HG02885 (cell line): ENCODE measurements around the gene TGFB1I1.
"Not testable (repeated sequence)": the region's sequence is repeated elsewhere in the genome, so short reads cannot be mapped to it uniquely, and the experiment has no call there.

ENCODE experiments used
- ATAC-seq: cut with Tn5 transposase; IDR thresholded peaks from one replicate; pipeline ENCODE4 v1.9.1; 2021; ENCODE audit warnings: mild to moderate bottlenecking; ENCODE audit not compliant: unreplicated experiment, poor library complexity

Gene TGFB1I1

DNA sequence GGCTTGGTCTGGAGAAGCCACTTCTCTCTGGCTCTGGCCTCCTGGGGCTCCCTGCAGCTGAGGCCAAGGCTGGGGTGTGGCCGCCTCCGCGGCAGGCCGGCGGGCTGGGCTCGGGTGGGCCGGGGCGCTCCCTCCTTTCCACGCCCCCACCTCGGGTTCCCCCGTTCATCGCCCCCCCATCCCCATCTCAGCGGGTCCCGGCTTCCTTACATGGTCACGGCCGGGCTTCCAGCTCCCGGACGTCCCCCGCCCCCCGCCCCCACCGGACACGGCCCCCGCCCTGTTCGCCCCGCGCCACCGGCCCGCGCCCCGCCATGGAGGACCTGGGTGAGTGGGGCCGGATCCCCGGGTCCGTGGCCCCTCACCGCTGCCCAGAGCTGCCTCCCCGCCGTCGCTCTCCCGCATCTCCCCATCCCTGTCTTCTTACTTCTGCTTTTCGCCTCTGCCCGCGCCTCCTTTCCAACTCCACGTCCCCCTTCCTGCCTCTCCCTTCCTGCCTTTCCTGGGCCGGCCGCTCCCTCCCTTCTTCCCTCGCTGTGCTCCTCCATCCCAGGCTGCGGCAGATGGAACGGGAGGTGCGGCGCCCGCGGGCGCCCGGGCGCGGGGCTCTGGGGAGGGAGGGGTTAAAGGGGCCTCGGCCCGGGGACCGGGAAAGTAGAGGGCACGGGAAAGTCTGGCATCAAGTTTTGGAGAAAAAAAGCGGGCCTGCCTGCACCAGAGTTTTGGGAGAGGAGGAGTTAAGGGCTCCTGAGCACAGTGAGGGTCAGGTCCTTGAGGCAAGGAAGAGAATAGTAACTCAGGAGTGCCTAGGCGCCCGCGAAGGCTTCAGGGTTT lies at the start of gene TGFB1I1:
Gene TGFB1I1, plus strand, starts transcription at position 278 of the 834 bp plus-strand sequence. Its CDS starts 37 bp downstream, at position 315.
- ATAC-seq, result no peak

DNA sequence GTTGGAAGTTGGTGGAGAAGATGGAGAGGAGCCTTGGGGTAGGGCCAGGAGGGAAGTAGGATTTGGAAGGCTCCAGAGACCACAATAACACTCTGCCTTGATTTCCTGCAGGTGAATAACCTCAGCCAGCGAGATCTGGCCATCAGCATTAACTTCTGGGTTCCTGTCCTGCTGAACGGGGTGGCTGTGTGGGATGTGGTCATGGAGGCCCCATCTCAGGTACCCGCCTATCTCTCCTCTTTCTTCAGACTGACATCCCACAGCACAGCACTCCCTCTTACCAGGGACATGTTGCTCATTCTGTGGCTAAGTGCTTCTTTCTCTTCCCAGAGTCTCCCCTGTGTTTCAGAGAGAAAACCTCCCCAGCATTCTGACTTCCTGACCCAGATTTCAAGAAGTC lies 48.7 kb upstream of the TGFB1I1 start:
- ATAC-seq, result no peak

DNA sequence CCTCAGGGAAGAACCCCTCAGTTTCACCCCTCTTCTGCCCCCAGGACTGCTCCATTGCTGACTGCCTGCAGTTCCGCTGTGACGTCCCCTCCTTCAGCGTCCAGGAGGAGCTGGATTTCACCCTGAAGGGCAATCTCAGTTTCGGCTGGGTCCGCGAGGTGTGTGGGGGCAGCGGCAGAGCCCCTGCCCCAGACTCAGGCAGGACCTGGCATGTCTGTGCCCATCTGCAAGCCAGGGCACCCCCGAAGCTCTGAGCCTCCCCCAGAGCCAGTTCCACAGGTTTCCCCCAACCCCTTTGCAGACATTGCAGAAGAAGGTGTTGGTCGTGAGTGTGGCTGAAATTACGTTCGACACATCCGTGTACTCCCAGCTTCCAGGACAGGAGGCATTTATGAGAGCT lies 48.2 kb upstream of the TGFB1I1 start:
- no peak for ATAC-seq

DNA sequence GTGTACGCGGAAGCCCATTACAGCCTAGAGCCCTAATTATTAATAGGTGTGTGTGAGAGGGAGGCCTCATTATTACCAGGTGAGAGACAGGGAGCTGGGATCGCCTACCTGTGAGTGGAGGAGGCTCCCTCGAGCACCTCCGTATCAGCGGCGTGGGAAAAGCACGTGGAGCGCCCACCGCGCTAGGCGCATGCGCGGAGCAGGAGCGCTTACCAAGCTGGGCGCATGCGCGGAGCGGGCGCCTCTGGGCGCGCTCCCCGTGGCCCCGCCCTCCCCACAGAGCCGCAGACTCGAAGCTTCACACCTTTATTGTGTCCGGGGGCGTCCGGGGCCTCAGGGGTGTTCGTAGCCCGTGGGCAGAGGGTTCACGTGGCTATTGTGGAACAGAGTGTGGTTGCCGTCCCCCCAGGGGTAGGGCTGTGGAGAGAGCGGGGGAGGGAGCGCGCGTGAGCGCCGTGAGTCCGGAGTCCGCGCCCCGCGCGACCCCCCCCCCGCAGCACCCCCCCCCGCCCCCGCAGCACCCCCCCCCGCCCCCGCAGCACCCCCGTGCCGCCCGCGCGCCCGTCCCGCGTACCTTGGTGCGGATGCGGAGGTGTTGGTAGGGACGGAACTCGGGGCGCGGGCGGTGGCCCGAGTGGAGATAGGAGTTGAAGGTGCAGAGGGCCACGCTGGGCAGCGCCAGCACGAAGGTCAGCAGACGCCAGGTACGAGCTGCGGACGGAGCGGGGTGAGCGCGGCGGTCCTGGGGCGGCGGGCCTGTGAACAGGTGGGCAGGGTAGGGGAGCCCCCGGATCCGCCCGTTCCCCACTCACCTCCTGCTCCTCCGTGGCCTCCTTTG lies 44.3 kb upstream of the TGFB1I1 start:
- no peak for ATAC-seq

DNA sequence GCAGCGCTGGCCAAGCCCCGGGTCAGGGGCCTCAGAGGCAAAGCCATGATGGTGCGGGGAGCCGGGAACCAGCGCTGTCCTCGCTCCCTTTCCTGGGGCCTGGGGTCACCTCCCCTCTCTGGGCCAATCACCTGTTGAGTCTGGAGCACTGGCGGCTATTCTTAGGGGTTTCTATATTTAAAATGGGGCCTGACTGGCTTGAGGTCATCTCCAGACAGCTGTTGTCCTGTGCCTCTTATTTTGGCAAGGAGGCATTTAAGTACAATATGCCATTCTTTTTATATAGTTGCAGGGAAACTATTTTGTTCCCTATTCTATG lies 43.7 kb upstream of the TGFB1I1 start, which contains the start of gene COX6A2:
Gene COX6A2, minus strand, starts transcription at position 82 of the 319 bp plus-strand sequence. Its CDS starts 35 bp downstream, at position 47.
- ATAC-seq, result no peak

DNA sequence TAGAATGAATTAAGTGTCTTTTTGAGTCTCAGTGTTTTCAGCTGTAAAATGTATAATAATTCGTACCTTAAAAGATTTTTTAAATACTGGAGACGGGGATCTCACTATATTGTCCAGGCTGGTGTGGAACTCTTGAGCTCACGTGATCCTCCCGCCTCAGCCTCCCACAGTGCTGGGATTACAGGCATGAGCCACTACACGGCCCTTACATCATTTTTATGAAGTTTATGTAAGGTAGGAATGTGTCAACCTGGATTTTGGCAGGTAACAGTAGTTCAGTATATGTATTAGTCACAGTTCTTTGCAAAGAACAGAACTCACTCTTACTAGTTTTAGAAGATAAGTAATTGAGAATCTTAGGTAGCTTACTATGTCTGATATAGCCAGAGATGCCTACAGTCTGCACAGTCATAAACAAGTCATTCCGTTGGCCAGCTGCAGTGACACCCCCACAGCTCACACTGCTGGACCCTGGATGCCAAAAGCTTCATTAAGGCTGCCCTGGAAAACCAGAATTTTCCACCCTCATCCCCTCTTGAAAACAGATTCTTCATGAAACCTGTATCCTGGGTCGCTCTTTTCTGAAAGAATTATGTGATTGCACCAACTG lies 43.2 kb upstream of the TGFB1I1 start:
- ATAC-seq, result no peak

DNA sequence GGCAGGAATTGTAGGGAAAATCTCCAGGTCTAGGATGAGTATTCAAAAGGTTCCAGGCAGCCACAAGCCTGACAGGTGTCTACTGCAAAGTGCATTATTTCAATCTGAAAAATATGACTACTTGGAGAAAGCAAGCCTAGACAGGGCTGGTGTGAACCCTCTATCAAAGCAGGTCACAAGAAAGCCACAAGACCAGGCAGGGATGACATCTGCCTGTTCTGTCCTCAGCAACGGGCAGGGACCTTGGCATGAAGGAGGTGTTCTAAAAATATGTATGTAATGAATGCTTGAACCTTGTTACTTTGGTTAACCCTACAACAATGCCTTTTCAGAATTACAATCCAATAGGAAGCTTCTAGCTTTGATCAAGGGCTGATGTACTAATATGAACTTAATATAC lies 42.6 kb upstream of the TGFB1I1 start:
- ATAC-seq, result no peak

DNA sequence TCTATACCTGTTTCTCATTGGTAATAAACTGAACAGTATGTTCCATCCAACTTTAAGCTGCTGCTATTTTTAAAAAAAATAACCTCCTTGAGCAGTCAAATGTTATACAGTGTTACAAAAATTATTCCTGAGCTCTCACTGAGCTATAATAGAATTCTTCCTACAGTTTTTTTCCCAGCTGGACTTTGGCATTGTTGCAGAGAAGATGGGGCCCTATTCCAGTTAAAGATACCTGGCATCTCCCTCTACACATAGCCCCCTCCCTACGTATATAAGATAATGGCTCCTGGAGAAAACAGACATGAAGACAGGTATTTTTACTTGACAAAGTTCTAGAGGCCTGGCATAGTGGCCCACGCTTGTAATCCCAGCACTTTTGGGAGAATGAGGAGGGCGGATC lies 42.2 kb upstream of the TGFB1I1 start:
- ATAC-seq, result no peak

DNA sequence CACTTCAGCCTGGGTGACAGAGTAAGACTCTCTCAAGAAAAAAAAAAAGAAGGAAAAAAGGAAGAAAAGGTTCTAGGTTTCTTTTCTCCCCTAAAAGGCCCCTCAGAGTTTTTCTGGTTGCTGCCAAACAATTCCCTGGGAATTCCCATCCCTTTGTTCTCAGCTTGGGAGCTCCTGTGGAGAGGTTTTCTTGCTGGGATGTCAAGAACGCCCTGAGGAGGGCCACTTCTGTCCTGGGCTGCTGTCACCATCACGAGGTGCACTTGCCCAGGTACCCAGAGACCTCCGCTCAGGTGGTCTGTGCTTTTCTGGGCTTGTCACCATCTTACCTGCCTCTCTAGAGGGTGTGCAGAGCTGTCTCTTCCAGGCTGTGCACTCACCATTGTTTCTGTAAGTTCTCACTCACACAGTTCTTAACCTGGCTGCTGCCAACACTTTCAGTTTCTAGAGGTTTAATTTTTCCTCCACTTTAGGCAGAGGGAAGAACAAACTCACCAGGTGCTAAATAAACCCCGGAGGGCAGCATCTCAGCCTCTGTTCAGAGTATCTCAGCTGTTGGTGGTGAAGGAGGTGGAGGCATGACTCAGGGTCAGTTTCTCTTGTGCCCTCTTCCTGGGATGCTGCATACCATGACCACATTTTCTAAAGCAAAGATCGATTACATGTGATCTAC lies 41.4 kb upstream of the TGFB1I1 start:
- ATAC-seq, result no peak

DNA sequence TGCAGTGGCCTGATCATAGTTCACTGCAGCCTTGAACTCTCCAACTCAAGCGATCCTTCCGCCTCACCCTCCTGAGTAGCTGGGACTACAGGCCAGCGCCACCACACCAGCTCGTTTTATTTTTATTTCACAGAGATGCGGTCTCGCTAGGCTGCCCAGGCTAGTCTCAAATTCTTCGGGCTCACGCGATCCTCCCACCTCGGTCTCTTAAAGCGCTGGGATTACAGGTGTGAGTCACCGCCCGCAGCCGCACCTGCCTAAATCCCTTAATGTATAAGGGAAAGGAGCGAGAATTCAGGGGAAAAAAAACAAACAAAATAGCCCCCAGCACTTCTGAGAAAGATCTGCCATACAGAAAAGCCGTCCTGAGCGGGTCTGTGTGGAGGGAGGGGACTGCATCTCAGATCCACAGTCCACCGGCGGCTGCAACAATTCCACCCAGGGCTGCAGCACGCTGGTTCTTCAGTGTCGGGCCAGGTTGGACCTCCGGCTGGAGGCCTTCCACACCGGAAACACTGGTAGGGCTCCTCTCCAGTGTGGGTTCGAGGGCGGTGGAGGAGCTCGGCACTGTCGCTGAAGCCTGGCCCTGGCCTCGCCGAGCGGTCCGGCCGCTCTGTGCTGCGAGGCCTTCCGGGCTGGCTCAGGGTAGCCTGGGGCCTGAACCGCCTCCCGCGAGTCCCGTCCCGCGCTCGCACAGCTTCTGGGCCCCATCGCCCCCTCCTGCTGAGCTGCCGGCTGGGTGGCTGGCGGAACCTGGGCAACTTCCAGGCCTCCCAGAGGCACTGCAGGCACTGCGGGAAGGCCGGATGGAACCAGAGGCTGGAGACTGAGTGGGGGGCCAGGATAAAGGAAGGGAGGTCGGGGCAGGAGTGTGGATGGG lies 36.4 kb upstream of the TGFB1I1 start:
- no peak for ATAC-seq

DNA sequence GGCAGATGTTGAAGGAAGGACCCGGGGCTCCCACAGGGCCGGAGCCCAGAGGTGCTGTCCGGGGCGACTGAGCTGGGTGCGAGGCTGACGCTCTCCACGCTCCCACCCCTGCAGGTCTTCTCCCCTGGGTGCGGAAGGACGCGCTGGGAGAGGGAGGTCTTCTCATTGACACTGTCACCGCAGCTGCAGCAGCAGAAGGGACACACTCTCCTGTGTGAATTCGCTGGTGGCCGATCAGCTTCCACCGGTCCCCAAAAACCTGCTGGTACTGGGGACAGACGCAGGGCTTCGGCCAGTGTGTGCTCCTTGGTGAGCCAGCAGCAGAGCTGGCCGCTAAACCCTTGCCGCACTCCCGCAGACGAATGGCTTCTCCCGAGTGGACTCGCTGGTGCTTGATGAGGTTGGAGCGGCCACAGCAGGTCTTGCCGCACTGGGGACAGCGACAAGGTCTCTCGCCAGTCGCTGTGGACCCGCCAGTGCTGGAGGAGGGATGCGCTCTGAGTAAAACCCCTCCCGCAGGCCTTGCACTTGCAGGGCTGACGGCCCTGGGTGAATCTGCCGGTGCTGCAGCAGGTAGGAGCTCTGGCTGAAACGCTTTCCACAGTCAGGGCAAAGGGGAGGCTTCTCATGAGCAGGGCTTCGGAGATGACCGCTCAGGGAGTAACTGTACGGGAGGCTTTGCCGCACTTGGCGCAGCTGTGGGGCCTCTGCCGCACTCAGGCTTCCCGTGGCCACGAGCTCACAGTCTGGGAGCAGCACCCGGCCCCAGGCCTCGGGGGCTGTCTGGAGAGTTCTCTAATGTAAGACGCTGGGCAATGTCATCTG lies 35.5 kb upstream of the TGFB1I1 start:
- ATAC-seq, result no peak

DNA sequence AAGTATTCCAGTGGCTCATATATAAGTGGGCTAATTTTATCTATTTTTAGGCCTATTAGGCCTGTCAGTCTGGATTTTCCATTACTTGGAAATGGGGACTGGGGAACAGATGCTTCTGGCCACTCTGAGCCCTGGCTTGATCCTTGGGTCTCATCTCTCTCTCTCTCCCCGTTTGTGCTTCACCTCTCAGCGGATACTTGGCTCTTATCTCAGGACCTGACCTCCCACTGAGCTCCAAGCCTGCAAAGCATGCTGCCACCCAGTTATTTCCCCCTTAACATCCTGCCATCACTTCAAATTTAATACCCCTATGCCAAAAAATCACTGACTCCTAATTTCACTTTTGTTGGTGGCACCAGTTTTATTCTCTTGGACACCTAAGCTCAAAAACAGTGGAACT lies 33.5 kb upstream of the TGFB1I1 start:
- ATAC-seq, result no peak

DNA sequence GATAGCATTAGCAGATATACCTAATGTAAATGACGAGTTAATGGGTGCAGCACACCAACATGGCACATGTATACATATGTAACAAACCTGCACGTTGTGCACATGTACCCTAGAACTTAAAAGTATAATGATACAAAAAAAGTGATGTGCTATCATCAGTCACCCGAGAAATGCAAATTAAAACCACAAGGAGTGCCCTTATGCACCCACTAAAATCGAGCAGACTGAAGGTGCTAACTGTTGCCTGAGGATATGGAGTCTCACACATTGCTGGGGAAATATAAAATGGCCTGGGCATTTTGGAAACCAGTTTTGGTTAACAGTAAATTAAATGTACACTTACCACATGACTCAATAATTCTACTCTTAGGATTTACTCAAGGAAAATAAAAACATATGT lies 32.9 kb upstream of the TGFB1I1 start:
- not testable (repeated sequence) for ATAC-seq

DNA sequence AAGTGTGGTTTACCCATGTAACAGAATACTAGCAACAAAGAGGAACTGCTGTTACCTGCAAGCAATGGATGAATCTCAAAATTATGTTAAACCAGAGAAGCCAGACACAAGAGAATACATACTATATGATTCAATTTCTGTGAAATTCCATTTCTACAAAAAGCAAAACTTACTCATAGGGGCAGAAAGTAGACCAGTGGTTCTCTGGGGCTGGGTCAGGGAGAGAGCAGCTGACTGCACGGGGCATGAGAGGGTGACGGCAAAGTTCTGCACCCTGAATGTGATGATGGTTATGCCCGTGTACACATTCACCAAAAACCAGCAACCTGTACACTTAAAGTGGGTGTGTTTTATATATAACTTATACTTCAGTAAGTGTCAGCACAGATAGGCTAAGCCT lies 32.4 kb upstream of the TGFB1I1 start:
- ATAC-seq, result no peak

DNA sequence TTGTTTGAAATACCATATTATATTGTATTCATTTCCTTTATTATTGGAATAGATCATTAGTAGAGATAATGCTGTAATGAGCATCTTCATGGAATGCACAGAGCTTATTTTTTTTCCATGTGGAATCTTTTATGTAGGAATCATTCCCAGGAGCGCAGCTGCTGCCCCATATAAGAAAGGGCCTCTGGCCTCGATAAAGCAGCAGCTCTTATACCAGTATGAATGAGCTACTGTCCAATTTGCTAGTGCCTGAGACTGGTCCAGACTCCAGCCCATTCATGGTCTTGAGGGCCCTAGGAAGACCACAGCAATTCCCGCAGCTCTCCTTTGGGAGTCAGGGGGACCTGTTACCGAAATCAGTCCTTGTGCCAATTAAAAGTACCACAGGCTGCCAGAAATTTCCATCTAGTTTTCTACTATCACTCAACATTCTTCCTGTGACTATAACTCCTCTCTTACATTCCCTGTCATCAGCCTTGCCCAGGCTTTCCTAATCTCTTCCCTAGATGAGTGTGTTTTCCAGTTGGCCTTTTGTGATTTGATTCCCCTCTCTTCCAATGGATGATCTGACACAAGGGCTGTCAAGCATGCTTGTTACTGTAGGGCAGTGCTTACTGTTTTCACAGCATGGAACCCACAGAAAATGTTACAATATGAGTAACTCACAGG lies 31.3 kb upstream of the TGFB1I1 start:
- no peak for ATAC-seq

DNA sequence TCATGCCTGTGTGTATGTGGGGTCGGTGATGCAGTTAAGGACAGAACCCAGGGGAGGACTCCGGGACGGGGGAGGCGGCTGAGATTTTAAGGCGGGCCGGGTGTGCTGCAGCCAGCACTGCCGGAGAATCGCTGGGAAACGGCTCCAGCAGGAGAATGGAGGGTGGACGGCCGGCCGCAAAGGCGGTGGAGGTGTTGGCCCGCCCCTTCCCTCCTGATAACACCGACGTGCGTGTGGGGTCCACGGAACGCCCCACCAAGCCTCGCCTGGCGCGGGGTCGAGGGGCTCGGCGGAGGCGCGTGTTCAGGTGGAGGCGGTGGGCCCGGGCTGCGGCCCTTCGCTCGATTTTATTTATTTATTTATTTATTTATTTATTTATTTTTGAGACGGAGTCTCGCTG lies 30.0 kb upstream of the TGFB1I1 start:
- ATAC-seq, result no peak

DNA sequence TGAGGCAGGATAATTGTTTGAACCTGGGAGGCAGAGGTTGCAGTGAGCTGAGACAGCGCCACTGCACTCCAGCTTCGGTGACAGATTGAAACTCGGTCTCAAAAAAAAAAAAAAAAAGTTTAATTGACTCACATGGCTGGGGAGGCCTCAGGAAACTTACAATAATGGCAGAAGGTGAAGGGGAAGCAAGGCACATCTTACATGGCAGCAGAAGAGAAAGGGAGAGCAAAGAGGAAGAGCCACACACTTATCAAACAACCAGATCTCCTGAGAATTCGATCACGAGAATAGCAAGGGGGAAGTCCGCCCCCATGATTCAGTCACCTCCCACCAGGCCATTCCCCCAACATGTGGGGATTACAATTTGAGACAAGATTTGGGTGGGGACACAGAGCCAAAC lies 26.0 kb upstream of the TGFB1I1 start:
- not testable (repeated sequence) for ATAC-seq

DNA sequence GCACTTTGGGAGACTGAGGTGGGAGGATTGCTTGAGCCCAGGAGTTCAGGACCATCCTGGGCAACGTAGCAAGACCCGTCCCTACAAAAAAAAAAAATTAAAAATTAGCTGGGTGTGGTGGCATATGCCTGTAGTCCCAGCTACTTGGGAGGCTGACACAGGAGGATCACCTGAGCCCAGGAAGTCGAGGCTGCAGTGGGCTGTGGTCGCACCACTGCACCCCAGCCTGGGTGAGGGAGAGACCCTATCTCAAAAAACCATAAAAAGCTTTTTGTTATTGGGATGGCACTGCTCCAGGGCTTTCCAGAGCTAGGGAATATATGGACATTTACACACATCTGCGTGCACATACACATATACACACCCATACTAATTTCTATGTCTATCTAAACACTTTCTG lies 20.8 kb upstream of the TGFB1I1 start:
- no peak for ATAC-seq
